ENCODE measurements around the gene PNPLA7.

GRCh38 chr9:137516144-137516917 lies 33.9 kb downstream of the PNPLA7 start:
- TF ChIP-seq, protein P1, sequence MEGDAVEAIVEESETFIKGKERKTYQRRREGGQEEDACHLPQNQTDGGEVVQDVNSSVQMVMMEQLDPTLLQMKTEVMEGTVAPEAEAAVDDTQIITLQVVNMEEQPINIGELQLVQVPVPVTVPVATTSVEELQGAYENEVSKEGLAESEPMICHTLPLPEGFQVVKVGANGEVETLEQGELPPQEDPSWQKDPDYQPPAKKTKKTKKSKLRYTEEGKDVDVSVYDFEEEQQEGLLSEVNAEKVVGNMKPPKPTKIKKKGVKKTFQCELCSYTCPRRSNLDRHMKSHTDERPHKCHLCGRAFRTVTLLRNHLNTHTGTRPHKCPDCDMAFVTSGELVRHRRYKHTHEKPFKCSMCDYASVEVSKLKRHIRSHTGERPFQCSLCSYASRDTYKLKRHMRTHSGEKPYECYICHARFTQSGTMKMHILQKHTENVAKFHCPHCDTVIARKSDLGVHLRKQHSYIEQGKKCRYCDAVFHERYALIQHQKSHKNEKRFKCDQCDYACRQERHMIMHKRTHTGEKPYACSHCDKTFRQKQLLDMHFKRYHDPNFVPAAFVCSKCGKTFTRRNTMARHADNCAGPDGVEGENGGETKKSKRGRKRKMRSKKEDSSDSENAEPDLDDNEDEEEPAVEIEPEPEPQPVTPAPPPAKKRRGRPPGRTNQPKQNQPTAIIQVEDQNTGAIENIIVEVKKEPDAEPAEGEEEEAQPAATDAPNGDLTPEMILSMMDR (tag by site-specific recombination; IDR thresholded peaks at IDR 0.05) = no peak
- TF ChIP-seq ZNF138 (tag by site-specific recombination; IDR thresholded peaks at IDR 0.05; ENCODE audit: borderline replicate concordance) = no peak
- TF ChIP-seq REST (tag by site-specific recombination; IDR thresholded peaks at IDR 0.05) = no peak
- no peak for TF ChIP-seq INSM2 (tag by site-specific recombination; IDR thresholded peaks at IDR 0.05)
- TF ChIP-seq ZBTB21 (tag by site-specific recombination; IDR thresholded peaks at IDR 0.05) = no peak
- no peak for TF ChIP-seq ZNF555 (tag by site-specific recombination; conservative IDR thresholded peaks at IDR 0.05)
- TF ChIP-seq, protein P2, sequence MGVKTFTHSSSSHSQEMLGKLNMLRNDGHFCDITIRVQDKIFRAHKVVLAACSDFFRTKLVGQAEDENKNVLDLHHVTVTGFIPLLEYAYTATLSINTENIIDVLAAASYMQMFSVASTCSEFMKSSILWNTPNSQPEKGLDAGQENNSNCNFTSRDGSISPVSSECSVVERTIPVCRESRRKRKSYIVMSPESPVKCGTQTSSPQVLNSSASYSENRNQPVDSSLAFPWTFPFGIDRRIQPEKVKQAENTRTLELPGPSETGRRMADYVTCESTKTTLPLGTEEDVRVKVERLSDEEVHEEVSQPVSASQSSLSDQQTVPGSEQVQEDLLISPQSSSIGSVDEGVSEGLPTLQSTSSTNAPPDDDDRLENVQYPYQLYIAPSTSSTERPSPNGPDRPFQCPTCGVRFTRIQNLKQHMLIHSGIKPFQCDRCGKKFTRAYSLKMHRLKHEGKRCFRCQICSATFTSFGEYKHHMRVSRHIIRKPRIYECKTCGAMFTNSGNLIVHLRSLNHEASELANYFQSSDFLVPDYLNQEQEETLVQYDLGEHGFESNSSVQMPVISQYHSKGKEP (tag by site-specific recombination; IDR thresholded peaks at IDR 0.05) = no peak

Data from HEK293 (cell line).